NCI-H1930 (cell line): Measurements from ENCODE around the gene PI4K2A.
"Not testable (repeated sequence)": the region's sequence is repeated elsewhere in the genome, so short reads cannot be mapped to it uniquely, and the experiment has no call there.

ENCODE experiments used
- DNase-seq, 2 experiments: peaks; one replicate each; lab custom pipeline; 2025; lab: John Stamatoyannopoulos, UW

Gene PI4K2A

DNA sequence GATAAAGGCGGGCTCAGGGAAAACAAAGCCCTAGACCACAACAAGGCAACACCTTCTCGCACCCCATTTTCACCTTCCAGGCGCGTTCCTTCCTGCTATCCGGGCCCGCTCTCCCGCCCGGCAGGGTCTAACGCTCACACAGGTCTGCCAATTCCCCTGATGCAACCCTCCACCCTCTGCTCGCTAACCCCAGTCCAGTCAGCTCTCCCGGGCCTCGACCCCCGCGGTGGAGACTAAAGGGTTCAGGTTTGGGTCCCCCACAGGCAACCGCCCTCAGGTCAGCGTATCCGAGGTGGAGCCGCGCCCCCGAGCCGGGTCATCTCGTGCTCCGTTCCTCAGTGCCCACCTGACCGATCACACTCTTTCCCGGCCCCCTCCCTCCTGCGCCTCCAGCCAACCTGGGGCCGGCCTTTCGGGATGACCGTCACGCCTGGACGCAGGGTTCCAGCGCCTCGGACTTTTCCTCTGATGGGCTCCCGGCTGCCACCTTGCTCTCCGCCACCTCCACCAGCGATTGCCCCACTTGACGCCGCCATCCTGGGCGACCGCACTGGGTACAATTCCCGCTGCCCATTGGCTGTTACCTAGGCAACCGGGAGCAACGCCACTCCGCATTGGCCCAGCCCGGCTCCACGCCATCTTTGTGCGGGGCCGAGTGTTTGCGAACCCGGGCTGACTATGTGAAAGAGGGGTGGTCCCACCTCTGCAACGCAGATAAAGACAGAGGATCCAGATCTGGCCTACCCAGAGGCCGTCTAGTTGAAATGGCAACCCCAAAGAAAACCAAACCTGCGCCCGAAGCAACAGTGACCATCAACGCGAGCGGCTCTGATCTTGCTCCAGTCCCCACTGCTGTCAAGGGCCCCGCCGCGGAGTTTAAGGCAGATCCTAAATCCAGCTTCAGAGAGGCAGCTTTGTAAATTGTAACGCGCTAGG, 7.3 kb upstream of the PI4K2A start, which contains the start of gene MORN4:
Gene MORN4 (minus strand): TSS at position 552 of the 936 bp plus-strand sequence. CDS start 13,847 bp downstream, outside the sequence.
- DNase-seq = peak; percentile 74 to 86

DNA sequence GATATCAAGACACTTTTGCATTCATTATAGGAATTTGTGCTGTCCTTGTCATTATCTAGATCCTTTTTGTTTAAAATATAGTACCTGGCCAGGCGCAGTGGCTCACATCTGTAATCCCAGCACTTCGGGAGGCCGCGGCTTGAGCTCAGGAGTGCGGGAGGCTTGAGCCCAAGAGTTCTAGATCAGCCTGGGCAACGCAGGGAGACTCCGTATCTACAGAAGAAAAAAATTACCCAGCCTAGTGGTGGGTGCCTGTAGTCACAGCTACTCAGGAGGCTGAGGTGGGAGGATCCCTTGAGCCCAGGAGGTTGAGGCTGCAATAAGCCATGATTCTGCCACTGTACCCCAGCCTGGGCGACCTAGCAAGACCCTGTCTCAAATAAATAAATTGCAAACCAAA, 6.5 kb upstream of the PI4K2A start:
- no peak for DNase-seq

DNA sequence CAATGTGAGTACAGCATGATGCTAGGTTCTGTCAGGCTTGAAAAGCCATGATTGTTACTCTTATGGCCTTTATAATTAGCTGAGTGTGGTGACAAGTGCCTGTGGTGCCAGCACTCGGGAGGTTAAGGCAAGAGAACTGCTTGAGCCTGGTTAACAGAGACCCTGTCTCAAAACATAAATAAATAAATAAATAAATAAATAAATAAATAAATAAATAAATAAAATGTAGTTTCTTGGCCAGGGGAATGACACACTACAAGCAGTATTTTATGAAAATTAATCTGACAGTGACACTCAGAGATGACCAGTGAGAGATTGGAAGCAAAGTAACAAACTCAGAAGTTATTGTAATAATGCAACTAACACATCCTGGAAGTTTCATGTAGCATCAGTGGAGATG, 4.9 kb upstream of the PI4K2A start:
- DNase-seq = no peak

DNA sequence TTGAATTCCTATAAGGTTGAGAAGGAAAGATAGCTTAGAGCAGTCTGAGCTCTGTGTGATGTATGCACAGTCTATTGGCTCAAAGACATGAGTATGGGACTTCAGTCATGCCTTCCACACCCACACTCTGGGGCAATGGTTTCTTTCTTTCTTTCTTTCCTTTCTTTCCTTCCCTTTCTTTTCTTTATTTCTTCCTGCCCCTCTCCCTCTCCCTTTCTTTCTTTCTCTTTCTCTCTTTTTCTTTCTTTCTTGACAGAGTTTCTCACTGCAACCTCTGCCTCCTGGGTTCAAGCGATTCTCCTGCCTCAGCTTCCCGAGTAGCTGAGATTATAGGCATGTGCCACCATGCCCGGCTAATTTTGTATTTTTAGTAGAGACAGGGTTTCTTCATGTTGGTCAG, 1.4 kb upstream of the PI4K2A start:
- DNase-seq = not testable (repeated sequence)

DNA sequence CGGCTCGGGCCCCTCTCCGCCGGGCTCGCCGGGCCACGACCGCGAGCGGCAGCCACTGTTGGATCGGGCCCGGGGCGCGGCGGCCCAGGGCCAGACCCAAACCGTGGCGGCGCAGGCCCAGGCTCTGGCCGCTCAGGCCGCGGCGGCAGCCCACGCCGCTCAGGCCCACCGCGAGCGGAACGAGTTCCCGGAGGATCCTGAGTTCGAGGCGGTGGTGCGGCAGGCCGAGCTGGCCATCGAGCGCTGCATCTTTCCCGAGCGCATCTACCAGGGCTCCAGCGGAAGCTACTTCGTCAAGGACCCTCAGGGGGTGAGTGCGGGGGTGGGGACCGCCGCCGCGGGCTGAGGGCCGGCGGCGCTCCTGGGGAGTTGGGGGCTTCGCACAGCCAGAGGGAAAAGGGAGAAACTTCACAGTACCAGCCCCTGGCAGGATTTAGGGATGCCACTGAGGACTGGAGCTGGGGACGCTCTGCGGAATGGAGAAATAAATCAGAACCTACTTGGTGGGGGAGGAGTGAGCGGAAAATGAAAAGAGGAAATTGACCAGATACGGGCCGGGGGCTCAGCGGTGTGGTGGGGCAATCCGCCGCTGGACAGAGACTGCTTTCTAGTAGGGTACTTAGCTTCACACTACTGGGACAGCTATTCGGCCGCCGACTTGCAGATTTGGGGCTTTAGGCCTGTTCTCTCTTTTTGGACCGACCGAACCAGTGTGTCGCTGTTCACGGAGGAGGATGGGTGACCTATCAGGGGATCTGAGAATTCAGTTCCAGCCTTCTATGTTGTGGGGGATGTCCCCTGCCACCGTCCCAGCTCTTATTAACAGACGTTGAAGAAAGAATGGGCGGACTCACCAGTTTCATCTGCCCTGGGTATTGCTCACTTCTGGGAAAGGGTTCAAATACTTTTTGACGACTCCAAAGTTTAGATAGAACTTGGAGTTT, 669 bp downstream of the PI4K2A start:
- no peak for DNase-seq

DNA sequence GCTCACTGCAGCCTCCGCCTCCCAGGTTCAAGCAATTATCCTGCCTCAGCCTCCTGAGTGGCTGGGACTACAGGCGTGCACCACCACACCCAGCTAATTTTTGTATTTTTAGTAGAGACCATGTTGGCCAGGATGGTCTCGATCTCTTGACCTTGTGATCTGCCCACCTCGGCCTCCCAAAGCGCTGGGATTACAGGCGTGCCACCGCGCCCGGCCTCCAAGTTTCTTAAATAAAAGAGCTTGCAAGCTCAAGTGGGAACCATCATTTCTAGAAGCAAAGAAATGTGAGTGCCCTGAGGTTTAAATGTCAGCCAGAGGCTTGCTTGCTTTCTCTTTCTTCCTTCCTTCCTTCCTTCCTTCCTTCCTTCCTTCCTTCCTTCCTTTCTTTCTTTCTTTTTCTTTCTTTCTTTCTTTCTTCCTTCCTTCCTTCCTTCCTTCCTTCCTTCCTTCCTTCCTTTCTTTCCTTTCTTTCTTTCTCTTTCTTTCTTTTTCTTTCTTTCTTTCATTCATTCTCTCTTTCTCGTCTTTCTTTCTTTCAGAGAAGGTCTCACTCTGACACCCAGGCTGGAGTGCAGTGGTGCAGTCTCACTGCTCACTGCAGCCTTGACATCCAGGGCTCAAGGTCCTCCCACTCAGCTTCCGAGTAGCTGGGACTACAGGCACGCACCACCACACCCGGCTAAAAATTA, 2.1 kb downstream of the PI4K2A start:
- not testable (repeated sequence) for DNase-seq

DNA sequence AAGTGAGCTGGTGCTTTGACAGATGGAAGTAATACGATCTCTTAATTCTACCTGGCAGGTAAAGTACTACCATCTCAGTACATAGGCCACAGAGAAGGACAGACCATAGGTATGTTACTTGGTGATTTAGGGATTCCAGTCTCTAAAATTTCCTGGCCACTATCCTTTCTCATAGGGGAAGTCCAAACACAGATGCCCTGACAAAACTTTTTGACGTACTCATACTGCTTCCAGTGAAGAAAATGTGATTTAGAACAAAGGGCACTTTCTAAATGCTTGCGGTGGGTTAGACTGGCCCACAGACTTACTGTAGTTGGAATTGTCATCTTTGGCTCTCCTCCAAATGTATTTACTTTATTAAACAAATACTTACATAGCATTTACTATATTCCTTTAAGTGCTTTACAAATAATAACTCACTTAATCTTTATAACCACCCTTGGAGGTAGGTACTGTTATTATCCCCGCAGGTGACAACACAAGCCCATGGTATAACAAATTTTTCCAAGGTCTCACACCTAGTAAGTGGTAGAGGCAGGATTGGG, 3.0 kb downstream of the PI4K2A start:
- DNase-seq = no peak

DNA sequence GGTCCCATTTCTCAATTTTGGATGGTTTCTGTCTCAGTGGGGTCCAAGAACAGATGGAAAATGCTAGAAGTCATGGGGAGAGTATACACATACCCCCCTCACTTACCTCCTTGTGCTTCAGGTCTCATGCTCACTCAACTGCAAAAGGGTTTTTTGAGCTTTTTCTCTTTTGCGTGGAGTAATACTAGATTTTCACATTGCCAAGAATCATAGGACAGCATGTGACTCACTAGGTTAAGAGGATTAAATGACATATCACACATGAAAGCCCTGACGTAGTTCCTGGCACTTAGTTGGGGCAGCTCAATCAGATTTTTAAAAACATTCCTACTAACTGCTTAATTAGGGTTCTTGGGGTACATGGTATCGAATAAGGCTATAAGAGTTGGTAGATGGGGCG, 4.5 kb downstream of the PI4K2A start:
- DNase-seq = no peak

DNA sequence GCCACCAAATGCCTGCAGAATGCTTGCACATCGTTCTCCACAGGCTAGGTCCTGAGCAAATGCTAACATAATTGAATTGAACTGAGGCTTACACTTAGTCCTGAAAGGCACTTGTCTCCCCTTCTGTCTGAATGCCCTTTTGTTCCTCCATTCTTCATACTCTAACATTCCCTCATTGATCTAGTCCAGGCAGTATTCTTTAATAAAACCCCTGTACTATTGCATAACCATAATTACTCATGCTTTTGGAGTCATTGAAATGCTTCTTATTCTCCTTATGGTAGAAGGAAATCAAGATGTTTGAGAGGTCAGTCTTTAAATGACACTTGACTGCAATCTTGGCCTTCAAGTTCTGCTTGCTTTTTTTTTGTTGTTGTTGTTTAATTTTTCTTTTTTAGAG, 7.1 kb downstream of the PI4K2A start:
- DNase-seq = no peak

DNA sequence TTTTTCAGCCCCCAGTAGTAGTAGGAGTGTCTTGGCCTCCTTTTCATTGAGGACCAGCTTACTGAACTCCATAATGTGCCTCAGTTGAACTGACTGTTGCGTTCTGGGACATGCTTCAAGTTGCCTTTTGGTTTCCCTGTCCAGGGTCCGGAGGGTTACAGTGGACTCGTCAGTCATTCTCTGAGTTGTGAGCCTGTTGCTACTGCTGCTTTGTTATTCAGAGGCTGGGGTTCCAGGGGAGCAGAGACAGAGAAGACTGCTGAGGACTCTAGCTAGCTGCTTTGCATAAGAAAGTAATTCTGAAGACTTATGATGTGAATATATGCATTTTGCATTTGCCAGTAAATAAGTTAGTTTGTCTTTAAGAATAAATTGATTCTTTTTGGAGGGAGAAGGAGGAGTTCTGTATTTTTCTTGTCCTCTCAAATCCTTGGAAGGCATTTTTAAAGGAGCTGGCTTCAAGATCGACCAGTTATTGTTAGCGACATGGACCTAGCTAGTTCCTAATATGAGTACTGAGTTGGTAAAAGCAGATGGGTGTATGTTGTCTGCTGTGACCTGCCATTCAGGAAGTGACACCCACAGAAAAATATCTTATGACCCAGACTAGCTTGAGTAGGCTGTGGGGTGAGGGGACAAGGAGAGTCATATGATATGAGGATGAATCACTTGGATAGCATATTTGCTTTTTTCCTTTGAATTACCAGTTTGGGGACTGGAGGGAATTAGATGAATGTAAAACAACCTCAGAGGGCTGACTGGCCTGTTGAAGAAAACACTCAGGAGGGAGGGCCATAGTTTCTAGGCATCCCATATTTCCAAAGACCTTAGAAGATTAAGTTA, 8.3 kb downstream of the PI4K2A start:
- no peak for DNase-seq

DNA sequence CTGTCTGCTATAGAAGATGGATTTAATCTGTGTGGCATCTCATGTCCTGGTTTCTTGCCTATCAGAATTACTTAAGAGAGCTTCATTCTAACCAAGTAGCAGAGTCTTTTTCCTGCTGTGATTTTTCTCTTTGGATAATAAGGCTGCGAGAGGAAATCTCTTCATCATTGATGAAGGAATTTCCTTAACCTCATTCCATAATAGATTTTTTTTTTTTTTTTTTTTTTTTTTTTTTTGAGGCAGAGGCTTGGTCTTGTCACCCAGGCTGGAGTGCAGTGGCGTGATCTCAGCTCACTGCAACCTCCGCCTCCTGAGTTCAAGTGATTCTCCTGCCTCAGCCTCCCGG, 8.9 kb downstream of the PI4K2A start:
- DNase-seq = not testable (repeated sequence)

DNA sequence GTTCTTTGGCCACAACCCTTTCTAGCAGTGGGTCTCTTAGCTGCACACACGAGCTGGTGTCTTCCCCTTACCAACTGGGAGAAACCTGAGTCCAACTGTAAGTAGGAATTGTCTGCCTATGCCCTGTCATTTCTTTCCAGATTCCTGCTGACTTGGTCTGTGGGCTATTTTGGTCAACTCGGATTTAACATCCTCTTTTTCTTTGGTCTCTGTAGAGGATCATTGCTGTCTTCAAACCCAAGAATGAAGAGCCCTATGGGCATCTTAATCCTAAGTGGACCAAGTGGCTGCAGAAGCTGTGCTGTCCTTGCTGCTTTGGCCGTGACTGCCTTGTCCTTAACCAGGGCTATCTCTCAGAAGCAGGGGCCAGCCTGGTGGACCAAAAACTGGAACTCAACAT, 10.3 kb downstream of the PI4K2A start:
- no peak for DNase-seq

DNA sequence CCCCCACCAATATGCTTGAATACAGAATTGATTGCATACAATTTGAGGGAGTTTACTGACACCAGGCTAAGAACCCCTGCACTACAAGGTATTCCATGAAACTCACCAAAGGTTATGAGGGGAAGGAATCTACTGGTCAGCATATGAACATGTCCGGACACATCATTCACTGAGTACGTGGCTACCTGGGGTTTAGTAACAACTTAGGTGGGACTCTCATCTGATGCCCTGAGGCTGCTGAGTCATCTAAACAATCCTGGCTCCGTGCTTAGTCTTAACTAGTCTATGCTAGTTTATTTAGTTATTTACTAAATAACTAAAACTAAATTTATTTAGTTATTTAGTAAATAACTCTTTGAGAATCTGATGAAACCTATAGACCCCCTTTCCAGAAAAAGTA, 11.3 kb downstream of the PI4K2A start:
- no peak for DNase-seq

DNA sequence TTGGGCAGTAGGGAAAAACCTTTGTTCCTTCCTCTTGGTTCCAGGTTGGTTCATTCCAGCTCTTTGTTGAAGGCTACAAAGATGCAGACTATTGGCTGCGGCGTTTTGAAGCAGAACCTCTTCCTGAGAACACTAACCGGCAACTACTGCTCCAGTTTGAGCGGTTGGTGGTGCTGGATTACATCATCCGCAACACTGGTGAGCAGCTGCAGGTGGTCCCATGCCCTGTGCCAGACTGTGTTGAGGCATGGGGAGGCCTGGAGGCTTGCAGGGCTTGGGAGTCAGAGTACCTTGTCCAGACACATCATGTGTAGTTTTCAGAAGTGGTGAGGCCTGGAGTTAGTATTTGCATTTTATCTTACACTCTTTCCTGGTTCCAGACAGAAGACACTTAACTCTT, 16.3 kb downstream of the PI4K2A start:
- DNase-seq = no peak

DNA sequence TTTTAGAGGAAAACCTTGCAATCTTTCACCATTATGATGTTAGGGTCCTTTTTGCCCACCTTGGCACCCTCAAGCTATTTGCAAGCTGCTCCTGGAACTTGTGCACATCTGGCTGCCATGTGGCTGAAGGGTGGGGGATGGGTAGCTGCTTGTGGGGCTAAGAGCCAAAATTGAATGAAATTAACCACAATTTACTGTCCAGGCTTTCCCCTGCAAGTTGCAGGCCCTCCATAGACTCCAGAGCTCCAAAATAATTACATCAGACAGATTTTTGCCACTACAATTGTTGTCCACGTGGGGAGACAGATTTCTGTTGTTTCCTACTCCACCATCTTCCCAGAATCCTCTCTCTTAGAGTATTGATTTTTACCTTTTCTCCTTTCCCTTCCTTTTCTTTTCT, 19.1 kb downstream of the PI4K2A start:
- DNase-seq = no peak

DNA sequence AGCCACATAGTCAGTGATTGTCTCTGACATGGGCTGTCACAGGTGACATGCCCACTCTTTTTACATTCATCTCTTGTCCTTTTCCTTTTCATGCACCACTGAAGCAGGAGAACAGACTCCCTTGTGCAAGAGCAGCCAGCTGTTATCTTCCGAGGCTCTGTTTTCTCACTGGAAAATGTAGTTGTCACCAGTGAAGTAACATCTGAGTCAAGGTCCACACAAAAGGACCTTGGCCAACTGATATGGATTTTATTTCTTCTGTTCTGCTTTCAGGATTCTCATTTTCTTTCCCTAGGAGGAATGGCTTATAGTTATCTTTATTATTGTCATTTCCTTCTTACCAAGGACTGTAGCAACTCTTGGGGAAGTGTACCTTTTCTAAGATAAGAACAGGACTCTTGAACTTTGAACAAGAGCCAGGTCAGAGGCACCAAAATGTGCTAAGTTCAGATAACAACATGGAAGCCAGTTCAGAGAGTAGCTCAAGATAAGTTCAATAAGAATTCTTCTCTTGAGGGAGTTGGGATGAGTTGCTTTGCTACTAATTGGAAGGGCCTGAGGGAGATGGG, 23.9 kb downstream of the PI4K2A start:
- no peak for DNase-seq

DNA sequence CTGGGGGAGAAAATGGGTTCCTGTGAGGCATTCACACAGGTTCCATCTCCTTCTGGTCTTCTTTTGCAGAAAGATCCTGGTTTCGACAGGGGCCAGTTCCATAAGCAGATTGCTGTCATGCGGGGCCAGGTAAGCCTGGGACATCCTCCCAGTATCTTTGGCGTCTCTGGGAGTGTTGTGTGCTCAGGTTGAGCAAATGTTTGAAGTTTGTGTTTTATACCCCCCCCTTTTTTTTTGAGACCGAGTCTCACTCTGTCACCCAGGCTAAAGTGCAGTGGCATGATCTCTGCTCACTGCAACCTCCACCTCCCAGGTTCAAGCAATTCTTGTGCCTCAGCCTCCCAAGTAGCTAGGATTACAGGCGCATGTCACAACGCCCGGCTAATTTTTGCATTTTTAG, 26.5 kb downstream of the PI4K2A start:
- DNase-seq = no peak

DNA sequence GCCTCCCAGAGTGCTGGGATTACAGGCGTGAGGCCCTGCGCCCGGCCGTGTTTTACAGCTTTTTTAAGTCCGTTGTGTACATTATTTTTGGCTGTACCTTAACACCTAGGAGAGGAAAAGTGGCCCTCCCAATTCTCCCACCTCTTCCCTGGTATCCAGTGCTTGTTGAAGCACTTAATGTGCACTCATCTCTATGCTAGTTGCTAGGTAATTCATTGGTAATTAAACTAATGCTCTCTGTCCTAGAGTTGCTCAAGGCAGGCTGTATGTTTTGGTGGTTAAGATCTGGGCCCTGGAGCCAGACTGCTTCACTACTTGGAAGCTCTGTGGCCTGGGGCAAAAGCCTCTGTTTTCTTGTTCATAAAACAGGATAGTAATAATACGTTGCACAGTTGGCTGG, 27.0 kb downstream of the PI4K2A start:
- no peak for DNase-seq

DNA sequence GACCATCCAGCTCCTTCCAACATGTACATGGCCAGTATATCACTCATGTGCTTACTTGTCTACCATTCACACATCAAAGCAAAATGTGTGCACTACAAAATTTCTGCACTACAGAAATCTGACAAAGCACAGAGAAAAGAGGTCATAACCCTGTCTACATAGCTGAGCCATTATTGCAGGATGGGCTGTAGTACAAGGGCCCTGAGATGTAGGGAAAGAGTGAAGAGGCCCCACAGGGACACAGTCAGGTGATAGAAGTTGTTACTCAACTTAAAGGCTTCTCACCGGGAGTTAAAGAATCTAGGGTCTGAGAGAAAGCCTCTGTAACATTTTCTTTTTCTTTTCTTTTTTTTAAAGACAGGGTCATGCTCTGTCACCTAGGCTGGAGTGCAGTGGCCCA, 29.1 kb downstream of the PI4K2A start:
- DNase-seq = no peak

DNA sequence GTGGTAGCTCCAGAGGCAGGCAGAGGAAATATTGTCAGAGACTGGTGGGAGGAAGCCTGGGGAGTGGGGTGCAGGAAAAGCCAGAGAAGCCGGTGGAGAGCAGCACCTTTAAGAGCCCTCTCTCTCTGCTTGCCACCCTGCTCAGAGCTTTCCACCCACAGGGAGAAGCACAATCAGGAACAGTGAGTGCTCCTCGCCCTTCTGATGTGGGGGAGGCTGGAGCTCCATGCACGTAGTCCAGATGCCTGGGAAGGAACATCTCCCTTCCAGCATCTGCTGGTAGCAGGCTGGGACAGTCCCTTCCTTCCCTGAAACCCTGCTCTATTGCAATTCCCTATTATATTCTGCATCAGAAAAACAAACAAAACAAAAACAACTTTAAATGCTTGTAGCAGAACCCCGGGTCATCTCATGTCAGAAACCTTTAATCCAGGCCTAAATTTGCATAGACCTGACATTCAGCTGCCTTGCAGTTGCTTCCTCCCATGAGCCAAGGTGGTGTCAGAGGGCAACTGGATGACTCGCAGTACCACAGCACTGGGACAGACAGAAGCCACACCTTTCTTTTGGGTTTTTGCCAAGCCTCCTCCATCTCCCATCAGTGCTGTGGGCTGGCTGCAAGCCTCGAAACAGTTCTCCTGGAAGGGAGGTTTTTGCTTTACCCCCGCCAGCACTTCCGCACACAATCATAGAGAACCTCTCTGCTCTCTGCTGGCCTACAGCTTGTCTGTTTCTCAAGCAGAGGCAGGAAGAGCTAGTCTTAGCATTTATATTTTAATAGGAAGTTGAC, 33.5 kb downstream of the PI4K2A start:
- no peak for DNase-seq
